Loucy (cell line): ENCODE measurements around the gene SH3GL1.

Experiments
- EZH2phosphoT487 ChIP-seq: fragments of 200-600 bp; IDR thresholded peaks from 2 replicates; pipeline ENCODE4 v1.6.1; 2018; ENCODE audit warnings: antibody characterized with exemption, mild to moderate bottlenecking, moderate library complexity, borderline replicate concordance
- TF ChIP-seq, protein P1 (sequence below): fragments of 200-600 bp; sonication (generic); conservative IDR thresholded peaks from 2 replicates; pipeline ENCODE4 v1.5.1; 2014; ENCODE audit warnings: mild to moderate bottlenecking, antibody characterized with exemption, low read length

- TF ChIP-seq EZH2phosphoT487, result no peak
- TF ChIP-seq, protein P1, sequence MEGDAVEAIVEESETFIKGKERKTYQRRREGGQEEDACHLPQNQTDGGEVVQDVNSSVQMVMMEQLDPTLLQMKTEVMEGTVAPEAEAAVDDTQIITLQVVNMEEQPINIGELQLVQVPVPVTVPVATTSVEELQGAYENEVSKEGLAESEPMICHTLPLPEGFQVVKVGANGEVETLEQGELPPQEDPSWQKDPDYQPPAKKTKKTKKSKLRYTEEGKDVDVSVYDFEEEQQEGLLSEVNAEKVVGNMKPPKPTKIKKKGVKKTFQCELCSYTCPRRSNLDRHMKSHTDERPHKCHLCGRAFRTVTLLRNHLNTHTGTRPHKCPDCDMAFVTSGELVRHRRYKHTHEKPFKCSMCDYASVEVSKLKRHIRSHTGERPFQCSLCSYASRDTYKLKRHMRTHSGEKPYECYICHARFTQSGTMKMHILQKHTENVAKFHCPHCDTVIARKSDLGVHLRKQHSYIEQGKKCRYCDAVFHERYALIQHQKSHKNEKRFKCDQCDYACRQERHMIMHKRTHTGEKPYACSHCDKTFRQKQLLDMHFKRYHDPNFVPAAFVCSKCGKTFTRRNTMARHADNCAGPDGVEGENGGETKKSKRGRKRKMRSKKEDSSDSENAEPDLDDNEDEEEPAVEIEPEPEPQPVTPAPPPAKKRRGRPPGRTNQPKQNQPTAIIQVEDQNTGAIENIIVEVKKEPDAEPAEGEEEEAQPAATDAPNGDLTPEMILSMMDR, result no peak
These were observed 81.9 kb downstream of the SH3GL1 start for GRCh38 chr19:4318460-4318859.
